GM20000 (cell line): ENCODE measurements around the gene HECTD4.

Experiments used
- DNase-seq: peaks from one replicate; pipeline ENCODE4 v3.0.0; 2012; ENCODE audit warnings: low spot score
- CTCF ChIP-seq: IDR thresholded peaks from 2 replicates; pipeline ENCODE4 v1.5.1; 2012; ENCODE audit warnings: mild to moderate bottlenecking, control low read depth; ENCODE audit errors: extremely low read depth, missing control alignments

Gene HECTD4

GRCh38 chr12:112381883-112382796 is at the start of gene HECTD4:
TSS of gene HECTD4 (minus strand) at chr12:112382431. CDS start at chr12:112382128, 303 bp downstream.
- TF ChIP-seq CTCF, result no peak
- DNase-seq, result peak; percentile 99

GRCh38 chr12:112431965-112432364 is 49.7 kb upstream of the HECTD4 start:
- DNase-seq, result no peak
- no peak for TF ChIP-seq CTCF

- no peak for DNase-seq
- TF ChIP-seq CTCF, result no peak
Measured at GRCh38 chr12:112430929-112431328, 48.7 kb upstream of the HECTD4 start.

GRCh38 chr12:112427760-112428159 is 45.5 kb upstream of the HECTD4 start:
- no peak for DNase-seq
- TF ChIP-seq CTCF, result no peak

GRCh38 chr12:112425582-112426382 is 43.6 kb upstream of the HECTD4 start:
- DNase-seq, result no peak
- TF ChIP-seq CTCF, result no peak

- no peak for DNase-seq
- TF ChIP-seq CTCF, result no peak
Measured at GRCh38 chr12:112424126-112424525, 41.9 kb upstream of the HECTD4 start.

- DNase-seq, result no peak
- TF ChIP-seq CTCF, result no peak
Measured at GRCh38 chr12:112422531-112422930, 40.3 kb upstream of the HECTD4 start.
